Adrenal gland (tissue), 5 donors: ENCODE measurements around the gene DOCK10.

ENCODE experiments used
- POLR2A ChIP-seq, 2 donors: fragments of 450-650 bp; IDR thresholded peaks; one replicate each; pipeline ENCODE4 v1.6.1; 2017; ENCODE audit warnings: antibody characterized with exemption in 2 of 2, mild to moderate bottlenecking in 2 of 2, moderate library complexity in 1 of 2
- TF ChIP-seq, protein P1 (sequence below), 6 experiments: fragments of 450-650 bp in 4 of 6; fragments of 200-600 bp in 2 of 6; sonication (generic) in 1 of 6; IDR thresholded peaks; 1 replicate in 5 of 6; 2 replicates in 1 of 6; pipeline versions ENCODE4 v1.5.1 to v1.8.0; 2016 to 2021; ENCODE audit warnings: antibody characterized with exemption in 6 of 6, mild to moderate bottlenecking in 2 of 6, moderate library complexity in 1 of 6
- donor health status: DM: no; HTN: no; CAD: no.

GRCh38 chr2:225028572-225028971 lies 13.7 kb downstream of the DOCK10 start:
- TF ChIP-seq, protein P1, sequence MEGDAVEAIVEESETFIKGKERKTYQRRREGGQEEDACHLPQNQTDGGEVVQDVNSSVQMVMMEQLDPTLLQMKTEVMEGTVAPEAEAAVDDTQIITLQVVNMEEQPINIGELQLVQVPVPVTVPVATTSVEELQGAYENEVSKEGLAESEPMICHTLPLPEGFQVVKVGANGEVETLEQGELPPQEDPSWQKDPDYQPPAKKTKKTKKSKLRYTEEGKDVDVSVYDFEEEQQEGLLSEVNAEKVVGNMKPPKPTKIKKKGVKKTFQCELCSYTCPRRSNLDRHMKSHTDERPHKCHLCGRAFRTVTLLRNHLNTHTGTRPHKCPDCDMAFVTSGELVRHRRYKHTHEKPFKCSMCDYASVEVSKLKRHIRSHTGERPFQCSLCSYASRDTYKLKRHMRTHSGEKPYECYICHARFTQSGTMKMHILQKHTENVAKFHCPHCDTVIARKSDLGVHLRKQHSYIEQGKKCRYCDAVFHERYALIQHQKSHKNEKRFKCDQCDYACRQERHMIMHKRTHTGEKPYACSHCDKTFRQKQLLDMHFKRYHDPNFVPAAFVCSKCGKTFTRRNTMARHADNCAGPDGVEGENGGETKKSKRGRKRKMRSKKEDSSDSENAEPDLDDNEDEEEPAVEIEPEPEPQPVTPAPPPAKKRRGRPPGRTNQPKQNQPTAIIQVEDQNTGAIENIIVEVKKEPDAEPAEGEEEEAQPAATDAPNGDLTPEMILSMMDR (IDR thresholded peaks at IDR 0.05): no peak
- TF ChIP-seq POLR2A (IDR thresholded peaks at IDR 0.05): no peak
